HepG2 (cell line): ENCODE measurements around the gene SRCAP. TPM values are rescaled to one million over a fixed set of nuclear protein-coding genes. Genes with fewer than 3 reads are reported as not detected.

ENCODE experiments used
- ARNTL ChIP-seq: sonication (generic); formaldehyde crosslinking; IDR thresholded peaks from 2 replicates; pipeline ENCODE4 v1.4.0; 2020; ENCODE audit warnings: mild to moderate bottlenecking, missing genetic modification reagents
- CENPX ChIP-seq: sonication (generic); formaldehyde crosslinking; IDR thresholded peaks from 2 replicates; pipeline ENCODE4 v1.9.0; 2021; ENCODE audit warnings: mild to moderate bottlenecking, missing genetic modification reagents, moderate library complexity
- HNRNPK ChIP-seq: fragments of 200-400 bp; formaldehyde crosslinking; IDR thresholded peaks from 2 replicates; pipeline ENCODE4 v1.6.1; 2018; ENCODE audit warnings: low read length, low read depth, moderate library complexity, mild to moderate bottlenecking; ENCODE audit not compliant: poor library complexity, severe bottlenecking
- HOXA7 ChIP-seq: sonication (generic); formaldehyde crosslinking; IDR thresholded peaks from 2 replicates; pipeline ENCODE4 v1.8.1; 2022; ENCODE audit warnings: mild to moderate bottlenecking, missing genetic modification reagents, moderate library complexity
- ISL2 ChIP-seq: sonication (generic); formaldehyde crosslinking; IDR thresholded peaks from 2 replicates; pipeline ENCODE4 v1.5.0; 2020; ENCODE audit warnings: missing genetic modification reagents
- MIXL1 ChIP-seq: IDR thresholded peaks from 2 replicates; pipeline ENCODE4 v1.6.1; 2016
- MYC ChIP-seq: sonication (generic); formaldehyde crosslinking; IDR thresholded peaks from 2 replicates; pipeline ENCODE4 v1.9.0; 2021; ENCODE audit warnings: missing genetic modification reagents, borderline replicate concordance
- SAFB2 ChIP-seq: sonication (generic); formaldehyde crosslinking; IDR thresholded peaks from 2 replicates; pipeline ENCODE4 v1.5.1; 2020; ENCODE audit warnings: missing genetic modification reagents, low read depth, mild to moderate bottlenecking, borderline replicate concordance
- SMAD3 ChIP-seq: sonication (generic); formaldehyde crosslinking; IDR thresholded peaks from 2 replicates; pipeline ENCODE4 v1.4.0; 2020; ENCODE audit warnings: missing genetic modification reagents
- U2AF2 ChIP-seq: fragments of 200-400 bp; formaldehyde crosslinking; IDR thresholded peaks from 2 replicates; pipeline ENCODE4 v1.6.1; 2017; ENCODE audit warnings: low read depth, mild to moderate bottlenecking, low read length
- ZIK1 ChIP-seq: sonication (generic); formaldehyde crosslinking; IDR thresholded peaks from 2 replicates; pipeline ENCODE4 v1.5.0; 2020; ENCODE audit warnings: mild to moderate bottlenecking, low read depth, missing genetic modification reagents, borderline replicate concordance
- ZNF337 ChIP-seq: sonication (generic); formaldehyde crosslinking; IDR thresholded peaks from 2 replicates; pipeline ENCODE4 v1.5.1; 2020; ENCODE audit warnings: missing genetic modification reagents, low read depth, mild to moderate bottlenecking, borderline replicate concordance
- ZNF431 ChIP-seq: sonication (generic); formaldehyde crosslinking; IDR thresholded peaks from 2 replicates; pipeline ENCODE4 v1.9.0; 2022; ENCODE audit warnings: missing genetic modification reagents, low read depth, mild to moderate bottlenecking, borderline replicate concordance
- ZNF44 ChIP-seq: sonication (generic); formaldehyde crosslinking; IDR thresholded peaks from 2 replicates; pipeline ENCODE4 v1.5.1; 2020; ENCODE audit warnings: mild to moderate bottlenecking, missing genetic modification reagents
- ZNF878 ChIP-seq: sonication (generic); formaldehyde crosslinking; IDR thresholded peaks from 2 replicates; pipeline ENCODE4 v1.8.1; 2023; ENCODE audit warnings: mild to moderate bottlenecking, missing genetic modification reagents, moderate library complexity
- polyA plus RNA-seq, 8 experiments: library from polyadenylated mRNA; depleted of rRNA in 3 of 8; stranded (reverse) in 7 of 8; unstranded in 1 of 8; fragments of >200 nt; fragmentation: Illumina TruSeq in 4 of 8; extraction: Trizol in 4 of 8; gene quantifications; 2 replicates each; pipeline versions ENCODE4 v1.2.1 to v1.2.3, GENCODE V29; 2011 to 2016; ENCODE audit warnings: low read depth in 4 of 8, missing spikeins in 1 of 8, mixed read lengths in 1 of 8; ENCODE audit not compliant: insufficient read depth in 1 of 8
- total RNA-seq, 5 experiments: library from RNA; depleted of rRNA; stranded (reverse); fragments of >200 nt; fragmentation: Illumina TruSeq; extraction: Trizol; gene quantifications; 2 replicates each; pipeline ENCODE4 v1.2.3, GENCODE V29; 2016; ENCODE audit warnings: low read depth in 1 of 5
- TF ChIP-seq, protein P1 (sequence below): IDR thresholded peaks from 2 replicates; pipeline ENCODE4 v1.6.1; 2016; ENCODE audit warnings: low read depth, control low read depth
- TF ChIP-seq, protein P2 (sequence below): sonication (generic); formaldehyde crosslinking; IDR thresholded peaks from 2 replicates; pipeline ENCODE4 v1.8.1; 2022; ENCODE audit warnings: mild to moderate bottlenecking, missing genetic modification reagents

The SRCAP gene
- total and polyA plus RNA-seq, 2 of the 13 experiments (the other 11 are each of a cell fraction or from before 2014, with no cell fraction given) = 4.9 to 9.0 TPM

DNA sequence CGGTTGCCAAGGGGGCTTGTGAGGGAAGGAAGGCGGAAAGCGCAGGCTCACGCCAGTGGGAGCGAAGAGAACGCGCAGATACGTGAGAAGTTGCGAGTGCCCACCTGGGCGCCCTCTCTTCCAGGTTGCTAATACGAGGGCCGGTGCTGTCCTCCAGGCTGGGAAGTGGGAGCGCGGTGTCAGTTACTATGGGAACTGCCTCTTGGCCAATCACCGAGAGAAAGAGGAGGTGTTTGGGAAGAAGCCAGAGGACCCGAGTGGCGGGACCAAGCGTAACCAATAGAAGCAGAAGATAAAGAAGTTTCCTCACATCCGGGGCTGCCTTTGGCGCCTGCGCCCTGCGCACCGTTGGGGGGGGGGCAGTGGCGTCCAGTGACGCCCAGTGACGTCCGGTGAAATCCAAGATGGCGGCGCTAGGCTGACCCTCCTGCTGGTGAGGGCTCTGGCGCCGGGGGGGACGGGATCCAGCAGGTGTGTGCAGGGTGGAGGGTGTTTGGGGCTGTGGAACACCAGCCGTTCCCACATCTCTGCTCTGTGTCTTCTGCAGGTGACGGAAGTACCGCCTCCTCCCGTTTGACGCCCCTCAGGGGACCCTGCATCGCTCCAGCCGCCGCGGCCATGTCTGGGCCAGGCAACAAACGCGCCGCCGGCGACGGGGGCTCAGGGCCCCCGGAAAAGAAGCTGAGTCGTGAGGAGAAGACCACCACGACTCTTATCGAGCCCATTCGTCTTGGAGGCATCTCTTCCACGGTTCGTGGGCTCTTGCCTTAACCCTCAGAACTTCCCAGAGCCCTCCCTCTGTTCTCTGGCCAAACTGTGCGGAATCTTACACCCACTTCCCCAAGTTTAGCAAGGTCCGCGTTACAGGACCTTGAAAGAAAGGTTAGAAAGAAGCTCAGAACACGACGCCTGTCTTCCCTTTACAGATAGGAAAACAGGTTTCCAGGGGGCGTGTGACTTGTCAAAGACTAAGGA lies 63.2 kb downstream of the SRCAP start, which contains the start of the genes CFAP119 and RNF40 (continued):
- TF ChIP-seq ZNF878 (CRISPR knock-in tag) (peak; percentile 62; the same call in 1 of the 2 replicates), MIXL1 (CRISPR knock-in tag) (no peak), ZIK1 (CRISPR knock-in tag) (no peak), MYC (peak; percentile 75), ZNF431 (CRISPR knock-in tag) (no peak), HNRNPK (peak; percentile 33), ZNF337 (CRISPR knock-in tag) (no peak), U2AF2 (no peak), SAFB2 (peak; percentile 79; the same call in 1 of the 2 replicates), CENPX (CRISPR knock-in tag) (no peak), HOXA7 (no peak), ZNF44 (CRISPR knock-in tag) (no peak), ISL2 (CRISPR knock-in tag) (peak; percentile 74; the same call in 1 of the 2 replicates), ARNTL (CRISPR knock-in tag) (no peak), SMAD3 (peak; percentile 87)
- TF ChIP-seq, protein P1, sequence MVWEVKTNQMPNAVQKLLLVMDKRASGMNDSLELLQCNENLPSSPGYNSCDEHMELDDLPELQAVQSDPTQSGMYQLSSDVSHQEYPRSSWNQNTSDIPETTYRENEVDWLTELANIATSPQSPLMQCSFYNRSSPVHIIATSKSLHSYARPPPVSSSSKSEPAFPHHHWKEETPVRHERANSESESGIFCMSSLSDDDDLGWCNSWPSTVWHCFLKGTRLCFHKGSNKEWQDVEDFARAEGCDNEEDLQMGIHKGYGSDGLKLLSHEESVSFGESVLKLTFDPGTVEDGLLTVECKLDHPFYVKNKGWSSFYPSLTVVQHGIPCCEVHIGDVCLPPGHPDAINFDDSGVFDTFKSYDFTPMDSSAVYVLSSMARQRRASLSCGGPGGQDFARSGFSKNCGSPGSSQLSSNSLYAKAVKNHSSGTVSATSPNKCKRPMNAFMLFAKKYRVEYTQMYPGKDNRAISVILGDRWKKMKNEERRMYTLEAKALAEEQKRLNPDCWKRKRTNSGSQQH (CRISPR knock-in tag) = peak; percentile 77; the same call in 1 of the 2 replicates
- TF ChIP-seq, protein P2, sequence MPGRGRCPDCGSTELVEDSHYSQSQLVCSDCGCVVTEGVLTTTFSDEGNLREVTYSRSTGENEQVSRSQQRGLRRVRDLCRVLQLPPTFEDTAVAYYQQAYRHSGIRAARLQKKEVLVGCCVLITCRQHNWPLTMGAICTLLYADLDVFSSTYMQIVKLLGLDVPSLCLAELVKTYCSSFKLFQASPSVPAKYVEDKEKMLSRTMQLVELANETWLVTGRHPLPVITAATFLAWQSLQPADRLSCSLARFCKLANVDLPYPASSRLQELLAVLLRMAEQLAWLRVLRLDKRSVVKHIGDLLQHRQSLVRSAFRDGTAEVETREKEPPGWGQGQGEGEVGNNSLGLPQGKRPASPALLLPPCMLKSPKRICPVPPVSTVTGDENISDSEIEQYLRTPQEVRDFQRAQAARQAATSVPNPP (CRISPR knock-in tag) = peak; percentile 79
